ENCODE data around the gene SGK2. TPM values are rescaled to one million over a fixed set of nuclear protein-coding genes. Genes with fewer than 3 reads are reported as not detected.

The SGK2 gene
- total RNA-seq, 1 donor from 2014 or later = 2.8 TPM

DNA sequence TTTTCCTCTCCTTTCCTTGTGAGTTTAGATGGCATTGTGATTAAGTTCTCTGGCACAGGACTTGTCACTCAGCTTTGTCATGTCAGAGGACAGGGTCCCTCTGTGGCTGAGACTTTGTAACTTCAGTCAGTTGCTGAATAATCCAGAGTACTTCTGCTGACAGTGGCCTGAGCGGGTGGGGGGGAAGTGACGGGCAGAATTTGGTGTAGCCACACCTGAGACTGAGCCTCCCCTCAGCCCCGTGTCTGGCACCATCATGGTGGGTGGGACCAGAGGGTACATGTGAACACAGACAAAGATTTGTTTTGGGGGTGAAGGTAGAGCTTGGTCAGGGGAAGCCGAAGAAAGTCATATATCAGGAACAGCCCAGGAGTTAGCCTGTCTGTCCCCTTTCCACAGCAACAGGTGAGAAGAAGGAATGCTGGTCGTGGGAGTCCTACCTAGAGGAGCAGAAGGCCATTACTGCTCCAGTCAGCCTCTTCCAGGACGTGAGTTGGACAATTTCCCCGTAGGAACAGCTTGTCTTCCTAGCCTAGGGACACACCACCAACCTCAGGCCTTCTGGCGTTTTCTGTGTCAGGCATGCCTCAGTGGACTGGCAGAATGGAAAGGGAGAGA lies 30.5 kb upstream of the SGK2 start:
- H2AFZ ChIP-seq (replicated peaks) = no peak overlapping the region
- H3K4me1 Mint-ChIP-seq = no peaks in the 10 kb centered on the region
- peaks cover 8% of the 10 kb centered on the region for H3K27me3 Mint-ChIP-seq (ENCODE audit: insufficient read depth, low read depth)
- H3K36me3 ChIP-seq = no peaks in the 10 kb centered on the region
- no peak overlapping the region for H3K27ac ChIP-seq
- H3K79me2 ChIP-seq (ENCODE audit: low read depth) = no peaks in the 10 kb centered on the region
- no peak overlapping the region for H3K9ac ChIP-seq
- H3K4me1 ChIP-seq = no peaks in the 10 kb centered on the region
- H3K4me3 Mint-ChIP-seq = no peak overlapping the region
- no peaks in the 10 kb centered on the region for H3K27me3 ChIP-seq
- no peak overlapping the region for H3K4me3 ChIP-seq
- H3F3A ChIP-seq (ENCODE audit: low read depth) = no peaks in the 10 kb centered on the region
- no peaks in the 10 kb centered on the region for H3K9me3 Mint-ChIP-seq
- H3K9me3 ChIP-seq (ENCODE audit: low read depth) = no peaks in the 10 kb centered on the region
- H3K4me2 ChIP-seq = no peak overlapping the region
- DNase-seq (ENCODE audit: low spot score) = no peak
- no peaks in the 10 kb centered on the region for H3K36me3 Mint-ChIP-seq
- no peaks in the 10 kb centered on the region for H4K20me1 ChIP-seq (ENCODE audit: low read depth)
- no peak overlapping the region for H3K27ac Mint-ChIP-seq
- no peak for TF ChIP-seq EZH2phosphoT487 (IDR thresholded peaks at IDR 0.05)
- TF ChIP-seq, protein P1, sequence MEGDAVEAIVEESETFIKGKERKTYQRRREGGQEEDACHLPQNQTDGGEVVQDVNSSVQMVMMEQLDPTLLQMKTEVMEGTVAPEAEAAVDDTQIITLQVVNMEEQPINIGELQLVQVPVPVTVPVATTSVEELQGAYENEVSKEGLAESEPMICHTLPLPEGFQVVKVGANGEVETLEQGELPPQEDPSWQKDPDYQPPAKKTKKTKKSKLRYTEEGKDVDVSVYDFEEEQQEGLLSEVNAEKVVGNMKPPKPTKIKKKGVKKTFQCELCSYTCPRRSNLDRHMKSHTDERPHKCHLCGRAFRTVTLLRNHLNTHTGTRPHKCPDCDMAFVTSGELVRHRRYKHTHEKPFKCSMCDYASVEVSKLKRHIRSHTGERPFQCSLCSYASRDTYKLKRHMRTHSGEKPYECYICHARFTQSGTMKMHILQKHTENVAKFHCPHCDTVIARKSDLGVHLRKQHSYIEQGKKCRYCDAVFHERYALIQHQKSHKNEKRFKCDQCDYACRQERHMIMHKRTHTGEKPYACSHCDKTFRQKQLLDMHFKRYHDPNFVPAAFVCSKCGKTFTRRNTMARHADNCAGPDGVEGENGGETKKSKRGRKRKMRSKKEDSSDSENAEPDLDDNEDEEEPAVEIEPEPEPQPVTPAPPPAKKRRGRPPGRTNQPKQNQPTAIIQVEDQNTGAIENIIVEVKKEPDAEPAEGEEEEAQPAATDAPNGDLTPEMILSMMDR (IDR thresholded peaks at IDR 0.05) = no peak
- TF ChIP-seq EZH2 (IDR thresholded peaks at IDR 0.05) = no peak

DNA sequence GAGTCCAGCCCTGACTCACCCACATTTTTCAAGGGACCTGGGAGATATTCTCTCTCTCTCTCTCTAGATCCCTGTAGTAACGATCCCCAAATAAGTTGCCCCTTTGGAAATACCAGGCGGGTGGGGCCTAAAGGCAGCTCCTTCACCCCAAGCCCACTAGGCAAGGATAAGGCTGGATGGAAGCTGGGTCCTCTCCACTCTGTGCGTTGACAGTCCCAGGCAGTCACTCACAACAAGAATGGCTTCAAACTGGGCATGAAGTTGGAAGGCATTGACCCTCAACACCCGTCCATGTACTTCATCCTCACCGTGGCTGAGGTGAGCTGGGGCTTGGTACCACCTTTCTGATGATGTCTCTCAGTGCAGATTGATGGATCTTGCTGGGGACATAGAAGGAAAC lies 29.8 kb upstream of the SGK2 start:
- no peak for DNase-seq (ENCODE audit: low spot score)
- Histone ChIP-seq H3K27ac (no peak overlapping the region), H3F3A (ENCODE audit: low read depth) (no peaks in the 10 kb centered on the region), H3K4me1 (no peaks in the 10 kb centered on the region), H2AFZ (replicated peaks) (no peak overlapping the region), H3K27me3 (no peaks in the 10 kb centered on the region), H3K36me3 (no peaks in the 10 kb centered on the region), H3K4me2 (no peak overlapping the region), H3K9ac (no peak overlapping the region), H4K20me1 (ENCODE audit: low read depth) (no peaks in the 10 kb centered on the region), H3K4me3 (no peak overlapping the region), H3K79me2 (ENCODE audit: low read depth) (no peaks in the 10 kb centered on the region), H3K9me3 (ENCODE audit: low read depth) (no peaks in the 10 kb centered on the region)
- TF ChIP-seq EZH2phosphoT487 (IDR thresholded peaks at IDR 0.05) = no peak
- no peak for TF ChIP-seq EZH2 (IDR thresholded peaks at IDR 0.05)
- TF ChIP-seq, protein P1 (IDR thresholded peaks at IDR 0.05) = no peak
- Mint-ChIP-seq H3K36me3 (no peaks in the 10 kb centered on the region), H3K27ac (no peak overlapping the region), H3K9me3 (no peaks in the 10 kb centered on the region), H3K27me3 (ENCODE audit: insufficient read depth, low read depth) (peaks cover 8% of the 10 kb centered on the region), H3K4me1 (no peaks in the 10 kb centered on the region), H3K4me3 (no peak overlapping the region)

GRCh38 chr20:43529457-43530153 lies 29.2 kb upstream of the SGK2 start:
- Histone ChIP-seq H2AFZ (replicated peaks) (no peak overlapping the region), H3K27ac (no peak overlapping the region), H3K4me2 (no peak overlapping the region), H4K20me1 (ENCODE audit: low read depth) (no peaks in the 10 kb centered on the region), H3K4me3 (no peak overlapping the region), H3K27me3 (no peaks in the 10 kb centered on the region), H3K79me2 (ENCODE audit: low read depth) (no peaks in the 10 kb centered on the region), H3F3A (ENCODE audit: low read depth) (no peaks in the 10 kb centered on the region), H3K9me3 (ENCODE audit: low read depth) (no peaks in the 10 kb centered on the region), H3K9ac (no peak overlapping the region), H3K36me3 (no peaks in the 10 kb centered on the region), H3K4me1 (no peaks in the 10 kb centered on the region)
- Mint-ChIP-seq H3K9me3 (no peaks in the 10 kb centered on the region), H3K36me3 (no peaks in the 10 kb centered on the region), H3K27ac (peak overlapping the region; percentile 65), H3K4me3 (peak overlapping the region; percentile 24), H3K4me1 (no peaks in the 10 kb centered on the region), H3K27me3 (ENCODE audit: insufficient read depth, low read depth) (peaks cover 7% of the 10 kb centered on the region)
- TF ChIP-seq EZH2phosphoT487 (IDR thresholded peaks at IDR 0.05) = no peak
- TF ChIP-seq, protein P1 (IDR thresholded peaks at IDR 0.05) = no peak
- TF ChIP-seq EZH2 (IDR thresholded peaks at IDR 0.05) = no peak
- DNase-seq (ENCODE audit: low spot score) = no peak
